ENCODE results near the gene CNTNAP5.

DNA sequence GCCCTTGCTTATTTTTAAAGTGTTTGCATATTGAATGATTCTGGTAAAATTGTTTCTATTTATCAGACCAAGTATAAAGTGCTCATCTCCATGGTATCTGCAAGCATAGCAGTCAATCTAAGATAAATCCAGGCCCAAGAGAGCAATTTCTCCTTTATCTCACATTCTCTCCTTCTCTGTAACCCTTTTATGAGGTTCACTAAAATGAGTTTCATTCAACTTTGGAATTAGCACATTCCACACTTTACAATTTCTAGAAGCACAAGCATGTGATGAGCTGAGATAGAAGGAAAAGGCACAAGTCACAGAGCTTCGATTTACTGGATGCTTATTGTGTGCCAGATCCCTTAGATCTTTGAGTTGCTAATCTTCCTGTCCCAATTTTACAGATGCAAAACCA lies 97.3 kb downstream of the CNTNAP5 start:
- TF ChIP-seq, protein P1, sequence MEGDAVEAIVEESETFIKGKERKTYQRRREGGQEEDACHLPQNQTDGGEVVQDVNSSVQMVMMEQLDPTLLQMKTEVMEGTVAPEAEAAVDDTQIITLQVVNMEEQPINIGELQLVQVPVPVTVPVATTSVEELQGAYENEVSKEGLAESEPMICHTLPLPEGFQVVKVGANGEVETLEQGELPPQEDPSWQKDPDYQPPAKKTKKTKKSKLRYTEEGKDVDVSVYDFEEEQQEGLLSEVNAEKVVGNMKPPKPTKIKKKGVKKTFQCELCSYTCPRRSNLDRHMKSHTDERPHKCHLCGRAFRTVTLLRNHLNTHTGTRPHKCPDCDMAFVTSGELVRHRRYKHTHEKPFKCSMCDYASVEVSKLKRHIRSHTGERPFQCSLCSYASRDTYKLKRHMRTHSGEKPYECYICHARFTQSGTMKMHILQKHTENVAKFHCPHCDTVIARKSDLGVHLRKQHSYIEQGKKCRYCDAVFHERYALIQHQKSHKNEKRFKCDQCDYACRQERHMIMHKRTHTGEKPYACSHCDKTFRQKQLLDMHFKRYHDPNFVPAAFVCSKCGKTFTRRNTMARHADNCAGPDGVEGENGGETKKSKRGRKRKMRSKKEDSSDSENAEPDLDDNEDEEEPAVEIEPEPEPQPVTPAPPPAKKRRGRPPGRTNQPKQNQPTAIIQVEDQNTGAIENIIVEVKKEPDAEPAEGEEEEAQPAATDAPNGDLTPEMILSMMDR (IDR thresholded peaks at IDR 0.05; ENCODE audit: low read depth, low read length): no peak
- TF ChIP-seq POLR2A (IDR thresholded peaks at IDR 0.05; ENCODE audit: extremely low read depth, insufficient read length) (no peak), MYC (IDR thresholded peaks at IDR 0.05; ENCODE audit: low read depth, low read length) (no peak)
- TF ChIP-seq, protein P2, sequence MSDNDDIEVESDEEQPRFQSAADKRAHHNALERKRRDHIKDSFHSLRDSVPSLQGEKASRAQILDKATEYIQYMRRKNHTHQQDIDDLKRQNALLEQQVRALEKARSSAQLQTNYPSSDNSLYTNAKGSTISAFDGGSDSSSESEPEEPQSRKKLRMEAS (IDR thresholded peaks at IDR 0.05; ENCODE audit: low read depth, low read length): no peak
